AG10803 (cell line): Measurements from ENCODE around the gene B3GALT5.

ENCODE experiments used
- DNase-seq: peaks from one replicate; pipeline ENCODE4 v3.0.0; 2010; ENCODE audit warnings: low read depth
- H3K4me3 ChIP-seq: 2 replicates; pipeline ENCODE4 v1.5.1; 2011; ENCODE audit warnings: mild to moderate bottlenecking, low read length, control low read depth
- TF ChIP-seq, protein P1 (sequence below): conservative IDR thresholded peaks from 2 replicates; pipeline ENCODE4 v1.5.1; 2011; ENCODE audit warnings: mild to moderate bottlenecking, low read length, control low read depth, inconsistent platforms

Gene B3GALT5

DNA sequence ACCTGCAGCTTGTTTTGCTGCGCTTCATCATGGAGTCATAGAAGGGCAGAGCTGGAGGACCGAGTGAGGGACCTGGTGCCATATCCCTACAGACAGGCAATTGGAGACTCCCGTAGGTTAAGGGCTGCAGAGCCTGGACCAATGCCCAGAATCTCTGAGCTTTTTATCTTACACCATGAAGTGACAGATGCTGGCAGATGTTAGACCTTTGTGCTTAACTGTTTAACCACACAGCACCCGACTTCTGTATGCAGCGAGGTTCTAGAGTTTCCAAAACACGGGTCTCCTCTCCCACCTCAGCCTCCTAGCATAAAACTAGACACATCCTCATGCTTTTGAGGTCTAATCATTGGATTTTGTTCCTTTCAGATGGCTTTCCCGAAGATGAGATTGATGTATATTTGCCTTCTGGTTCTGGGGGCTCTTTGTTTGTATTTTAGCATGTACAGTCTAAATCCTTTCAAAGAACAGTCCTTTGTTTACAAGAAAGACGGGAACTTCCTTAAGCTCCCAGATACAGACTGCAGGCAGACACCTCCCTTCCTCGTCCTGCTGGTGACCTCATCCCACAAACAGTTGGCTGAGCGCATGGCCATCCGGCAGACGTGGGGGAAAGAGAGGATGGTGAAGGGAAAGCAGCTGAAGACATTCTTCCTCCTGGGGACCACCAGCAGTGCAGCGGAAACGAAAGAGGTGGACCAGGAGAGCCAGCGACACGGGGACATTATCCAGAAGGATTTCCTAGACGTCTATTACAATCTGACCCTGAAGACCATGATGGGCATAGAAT, 47.6 kb downstream of the B3GALT5 start:
- peak; percentile 81 for DNase-seq
- H3K4me3 ChIP-seq: peak overlapping the region; percentile 17
- TF ChIP-seq, protein P1, sequence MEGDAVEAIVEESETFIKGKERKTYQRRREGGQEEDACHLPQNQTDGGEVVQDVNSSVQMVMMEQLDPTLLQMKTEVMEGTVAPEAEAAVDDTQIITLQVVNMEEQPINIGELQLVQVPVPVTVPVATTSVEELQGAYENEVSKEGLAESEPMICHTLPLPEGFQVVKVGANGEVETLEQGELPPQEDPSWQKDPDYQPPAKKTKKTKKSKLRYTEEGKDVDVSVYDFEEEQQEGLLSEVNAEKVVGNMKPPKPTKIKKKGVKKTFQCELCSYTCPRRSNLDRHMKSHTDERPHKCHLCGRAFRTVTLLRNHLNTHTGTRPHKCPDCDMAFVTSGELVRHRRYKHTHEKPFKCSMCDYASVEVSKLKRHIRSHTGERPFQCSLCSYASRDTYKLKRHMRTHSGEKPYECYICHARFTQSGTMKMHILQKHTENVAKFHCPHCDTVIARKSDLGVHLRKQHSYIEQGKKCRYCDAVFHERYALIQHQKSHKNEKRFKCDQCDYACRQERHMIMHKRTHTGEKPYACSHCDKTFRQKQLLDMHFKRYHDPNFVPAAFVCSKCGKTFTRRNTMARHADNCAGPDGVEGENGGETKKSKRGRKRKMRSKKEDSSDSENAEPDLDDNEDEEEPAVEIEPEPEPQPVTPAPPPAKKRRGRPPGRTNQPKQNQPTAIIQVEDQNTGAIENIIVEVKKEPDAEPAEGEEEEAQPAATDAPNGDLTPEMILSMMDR: no peak

DNA sequence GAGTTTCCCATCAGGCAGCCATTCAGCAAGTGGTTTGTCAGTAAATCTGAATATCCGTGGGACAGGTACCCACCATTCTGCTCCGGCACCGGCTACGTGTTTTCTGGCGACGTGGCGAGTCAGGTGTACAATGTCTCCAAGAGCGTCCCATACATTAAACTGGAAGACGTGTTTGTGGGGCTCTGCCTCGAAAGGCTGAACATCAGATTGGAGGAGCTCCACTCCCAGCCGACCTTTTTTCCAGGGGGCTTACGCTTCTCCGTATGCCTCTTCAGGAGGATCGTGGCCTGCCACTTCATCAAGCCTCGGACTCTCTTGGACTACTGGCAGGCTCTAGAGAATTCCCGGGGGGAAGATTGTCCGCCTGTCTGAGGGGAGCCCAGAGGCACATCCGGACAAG, 48.4 kb downstream of the B3GALT5 start:
- no peak for DNase-seq
- TF ChIP-seq, protein P1: no peak

DNA sequence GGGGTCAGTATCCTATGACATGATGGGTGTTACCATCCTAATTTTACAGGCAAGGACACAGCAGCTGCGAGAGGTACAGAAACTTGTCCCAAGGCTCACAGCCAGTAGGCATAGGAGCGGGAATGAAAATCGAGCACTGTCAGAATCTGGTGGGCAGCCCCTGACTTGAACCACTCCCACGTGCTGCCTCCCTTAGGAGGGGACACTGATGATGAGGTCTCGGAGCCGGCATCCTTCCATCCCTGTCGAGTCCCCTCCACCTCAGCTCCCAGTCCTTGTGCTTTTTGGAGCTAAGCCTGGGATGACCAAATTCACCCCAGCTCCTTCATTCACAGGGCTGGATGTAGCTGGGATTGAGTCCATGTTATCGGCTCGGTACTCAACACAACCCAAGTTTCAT, 49.0 kb downstream of the B3GALT5 start:
- no peak overlapping the region for H3K4me3 ChIP-seq
- no peak for DNase-seq
- TF ChIP-seq, protein P1: no peak

More for the DNA sequence above, 48.4 kb downstream of the B3GALT5 start:
- no peak overlapping the region for H3K4me3 ChIP-seq

DNA sequence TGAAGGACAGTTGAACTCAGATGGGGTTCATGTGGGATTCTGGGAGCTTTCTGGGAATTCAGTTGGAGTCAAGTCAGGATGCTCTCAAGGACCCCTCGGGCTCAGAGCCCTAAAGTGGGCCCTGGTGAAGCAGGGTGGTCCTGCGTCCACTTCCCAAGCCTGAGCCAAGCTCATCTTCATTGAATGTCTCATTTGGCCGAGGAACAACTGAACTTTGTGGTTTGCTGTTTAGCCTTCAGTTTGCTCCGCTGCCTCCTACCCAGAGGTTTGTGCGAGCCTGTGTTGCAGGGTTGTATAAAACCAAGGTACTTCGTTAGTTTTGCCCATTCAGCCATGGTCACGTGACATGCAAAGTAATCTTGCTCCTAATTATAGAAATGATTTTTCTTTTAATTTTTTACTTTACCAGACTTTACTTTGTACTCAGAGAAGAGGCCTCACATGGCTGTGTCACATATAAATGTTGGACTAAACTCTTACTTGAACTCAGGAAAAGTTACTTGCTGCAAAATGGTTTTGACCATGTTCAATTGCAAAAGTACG, 49.7 kb downstream of the B3GALT5 start:
- TF ChIP-seq, protein P1: no peak
- no peak for DNase-seq
- no peak overlapping the region for H3K4me3 ChIP-seq

DNA sequence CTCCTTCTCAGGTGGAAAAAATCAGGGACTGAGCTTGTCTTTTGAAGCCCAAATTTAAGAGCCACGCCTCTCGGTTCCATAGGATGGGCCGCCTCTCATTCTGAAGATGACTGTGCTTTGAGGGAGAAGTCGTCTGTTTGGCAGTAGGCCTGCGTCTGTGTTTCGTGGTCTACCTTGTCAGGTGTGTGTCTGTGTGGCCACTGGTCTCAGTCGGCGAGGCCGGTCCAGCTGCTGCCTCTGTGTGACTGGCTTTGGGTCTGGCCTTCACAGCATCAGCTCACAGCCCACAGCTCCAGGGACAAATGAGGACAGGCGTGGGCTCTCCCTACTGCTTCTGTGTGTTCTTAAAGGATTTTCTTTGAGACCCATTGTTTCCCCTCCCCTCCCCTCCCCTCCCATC, 50.3 kb downstream of the B3GALT5 start:
- DNase-seq: no peak
- H3K4me3 ChIP-seq: no peak overlapping the region
- TF ChIP-seq, protein P1: no peak

DNA sequence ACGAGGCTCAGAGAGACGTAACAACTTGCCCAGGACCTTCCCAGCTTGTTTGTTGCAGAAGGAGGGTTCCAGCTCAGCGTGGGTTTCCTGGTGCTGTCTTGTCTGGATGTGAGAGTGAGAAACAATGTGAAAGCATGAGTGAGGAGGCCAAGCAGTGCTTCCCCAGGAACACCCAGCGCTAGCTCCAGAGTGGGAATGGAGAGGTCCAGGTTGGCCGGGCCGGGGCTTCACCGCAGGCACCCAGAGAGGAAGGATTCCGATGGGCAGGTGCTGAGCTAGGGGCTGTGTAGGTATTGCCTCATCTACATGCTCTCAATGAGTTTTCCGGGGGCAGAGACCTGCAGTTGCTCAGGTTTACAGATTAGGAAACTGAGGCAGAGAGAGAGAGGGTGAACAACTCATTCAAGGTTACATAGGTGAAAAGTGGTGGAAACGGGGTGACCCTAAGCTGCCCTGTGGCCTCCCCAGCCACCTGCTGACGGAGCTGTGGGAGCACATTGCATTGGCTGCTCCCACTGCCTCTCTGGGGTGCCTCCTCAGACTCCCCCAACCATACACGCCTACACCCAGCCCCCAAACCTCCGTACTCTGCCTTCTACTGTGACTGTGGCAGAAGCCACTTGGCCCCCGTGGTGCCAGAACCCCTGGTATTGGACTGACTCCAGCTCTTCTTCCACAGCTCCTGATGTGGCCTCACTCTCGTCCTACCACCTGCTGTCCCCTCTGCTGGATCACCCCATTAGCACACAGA, 51.2 kb downstream of the B3GALT5 start:
- no peak for DNase-seq
- no peak overlapping the region for H3K4me3 ChIP-seq
- TF ChIP-seq, protein P1: no peak
